GM23338 (cell line): Measurements from ENCODE around the gene HOXC4.

ENCODE experiments used
- CREB1 ChIP-seq: fragments of 250-450 bp; sonication (Bioruptor Pico); IDR thresholded peaks from 2 replicates; pipeline ENCODE4 v1.5.0; 2020; ENCODE audit warnings: low read depth, mild to moderate bottlenecking, moderate library complexity
- CTCF ChIP-seq, 2 experiments: fragments of 200-600 bp in 1 of 2; sonication (generic) in 1 of 2; conservative IDR thresholded peaks; 2 replicates each; pipeline versions ENCODE4 v1.5.1 to v1.6.1; 2016 to 2017; ENCODE audit warnings: antibody characterized with exemption in 2 of 2, low read depth in 2 of 2, mild to moderate bottlenecking in 2 of 2, moderate library complexity in 1 of 2
- ETS1 ChIP-seq: IDR thresholded peaks from 2 replicates; pipeline ENCODE4 v1.6.1; 2016; ENCODE audit warnings: antibody characterized with exemption
- EZH2 ChIP-seq: fragments of 200-600 bp; sonication (generic); IDR thresholded peaks from one replicate; pipeline ENCODE4 v1.8.0; 2017; ENCODE audit warnings: antibody characterized with exemption, mild to moderate bottlenecking, low read depth; ENCODE audit not compliant: unreplicated experiment
- EZH2phosphoT487 ChIP-seq: fragments of 200-600 bp; sonication (generic); IDR thresholded peaks from one replicate; pipeline ENCODE4 v1.8.1; 2018; ENCODE audit warnings: antibody characterized with exemption; ENCODE audit not compliant: unreplicated experiment
- JUNB ChIP-seq: IDR thresholded peaks from one replicate; pipeline ENCODE4 v1.6.1; 2016; ENCODE audit warnings: antibody characterized with exemption; ENCODE audit not compliant: unreplicated experiment
- NANOG ChIP-seq: IDR thresholded peaks from 2 replicates; pipeline ENCODE4 v1.6.1; 2016; ENCODE audit warnings: antibody characterized with exemption, borderline replicate concordance
- POLR2AphosphoS5 ChIP-seq: IDR thresholded peaks from 2 replicates; pipeline ENCODE4 v1.6.1; 2016; ENCODE audit warnings: antibody characterized with exemption, low read depth
- STAT1 ChIP-seq: IDR thresholded peaks from one replicate; pipeline ENCODE4 v1.6.1; 2016; ENCODE audit warnings: antibody characterized with exemption; ENCODE audit not compliant: unreplicated experiment
- ZNF114 ChIP-seq: fragments of 250-450 bp; sonication (Bioruptor Pico); IDR thresholded peaks from 2 replicates; pipeline ENCODE4 v1.5.0; 2020; ENCODE audit warnings: mild to moderate bottlenecking, moderate library complexity
- ZNF331 ChIP-seq: fragments of 250-450 bp; sonication (Bioruptor Pico); IDR thresholded peaks from 2 replicates; pipeline ENCODE4 v1.5.0; 2020; ENCODE audit warnings: low read depth, mild to moderate bottlenecking, moderate library complexity
- TF ChIP-seq, protein P1 (sequence below): IDR thresholded peaks from one replicate; pipeline ENCODE4 v1.6.1; 2018; ENCODE audit warnings: antibody characterized with exemption; ENCODE audit not compliant: unreplicated experiment
- TF ChIP-seq, protein P2 (sequence below): fragments of 250-450 bp; sonication (Bioruptor Pico); IDR thresholded peaks from 2 replicates; pipeline ENCODE4 v1.5.0; 2020; ENCODE audit warnings: mild to moderate bottlenecking, moderate library complexity

- TF ChIP-seq CTCF (conservative IDR thresholded peaks at IDR 0.05; ENCODE audit: low read depth in 2 of 2) (no peak), EZH2 (peak; percentile 62), POLR2AphosphoS5 (no peak), EZH2phosphoT487 (no peak), CREB1 (CRISPR knock-in tag) (0 out of 2 replicates have a peak, but pooled peaks have one; percentile 65), ZNF331 (CRISPR knock-in tag) (no peak), JUNB (no peak), ZNF114 (no peak), NANOG (no peak), ETS1 (no peak), STAT1 (no peak)
- TF ChIP-seq, protein P1, sequence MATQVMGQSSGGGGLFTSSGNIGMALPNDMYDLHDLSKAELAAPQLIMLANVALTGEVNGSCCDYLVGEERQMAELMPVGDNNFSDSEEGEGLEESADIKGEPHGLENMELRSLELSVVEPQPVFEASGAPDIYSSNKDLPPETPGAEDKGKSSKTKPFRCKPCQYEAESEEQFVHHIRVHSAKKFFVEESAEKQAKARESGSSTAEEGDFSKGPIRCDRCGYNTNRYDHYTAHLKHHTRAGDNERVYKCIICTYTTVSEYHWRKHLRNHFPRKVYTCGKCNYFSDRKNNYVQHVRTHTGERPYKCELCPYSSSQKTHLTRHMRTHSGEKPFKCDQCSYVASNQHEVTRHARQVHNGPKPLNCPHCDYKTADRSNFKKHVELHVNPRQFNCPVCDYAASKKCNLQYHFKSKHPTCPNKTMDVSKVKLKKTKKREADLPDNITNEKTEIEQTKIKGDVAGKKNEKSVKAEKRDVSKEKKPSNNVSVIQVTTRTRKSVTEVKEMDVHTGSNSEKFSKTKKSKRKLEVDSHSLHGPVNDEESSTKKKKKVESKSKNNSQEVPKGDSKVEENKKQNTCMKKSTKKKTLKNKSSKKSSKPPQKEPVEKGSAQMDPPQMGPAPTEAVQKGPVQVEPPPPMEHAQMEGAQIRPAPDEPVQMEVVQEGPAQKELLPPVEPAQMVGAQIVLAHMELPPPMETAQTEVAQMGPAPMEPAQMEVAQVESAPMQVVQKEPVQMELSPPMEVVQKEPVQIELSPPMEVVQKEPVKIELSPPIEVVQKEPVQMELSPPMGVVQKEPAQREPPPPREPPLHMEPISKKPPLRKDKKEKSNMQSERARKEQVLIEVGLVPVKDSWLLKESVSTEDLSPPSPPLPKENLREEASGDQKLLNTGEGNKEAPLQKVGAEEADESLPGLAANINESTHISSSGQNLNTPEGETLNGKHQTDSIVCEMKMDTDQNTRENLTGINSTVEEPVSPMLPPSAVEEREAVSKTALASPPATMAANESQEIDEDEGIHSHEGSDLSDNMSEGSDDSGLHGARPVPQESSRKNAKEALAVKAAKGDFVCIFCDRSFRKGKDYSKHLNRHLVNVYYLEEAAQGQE = no peak
- TF ChIP-seq, protein P2, sequence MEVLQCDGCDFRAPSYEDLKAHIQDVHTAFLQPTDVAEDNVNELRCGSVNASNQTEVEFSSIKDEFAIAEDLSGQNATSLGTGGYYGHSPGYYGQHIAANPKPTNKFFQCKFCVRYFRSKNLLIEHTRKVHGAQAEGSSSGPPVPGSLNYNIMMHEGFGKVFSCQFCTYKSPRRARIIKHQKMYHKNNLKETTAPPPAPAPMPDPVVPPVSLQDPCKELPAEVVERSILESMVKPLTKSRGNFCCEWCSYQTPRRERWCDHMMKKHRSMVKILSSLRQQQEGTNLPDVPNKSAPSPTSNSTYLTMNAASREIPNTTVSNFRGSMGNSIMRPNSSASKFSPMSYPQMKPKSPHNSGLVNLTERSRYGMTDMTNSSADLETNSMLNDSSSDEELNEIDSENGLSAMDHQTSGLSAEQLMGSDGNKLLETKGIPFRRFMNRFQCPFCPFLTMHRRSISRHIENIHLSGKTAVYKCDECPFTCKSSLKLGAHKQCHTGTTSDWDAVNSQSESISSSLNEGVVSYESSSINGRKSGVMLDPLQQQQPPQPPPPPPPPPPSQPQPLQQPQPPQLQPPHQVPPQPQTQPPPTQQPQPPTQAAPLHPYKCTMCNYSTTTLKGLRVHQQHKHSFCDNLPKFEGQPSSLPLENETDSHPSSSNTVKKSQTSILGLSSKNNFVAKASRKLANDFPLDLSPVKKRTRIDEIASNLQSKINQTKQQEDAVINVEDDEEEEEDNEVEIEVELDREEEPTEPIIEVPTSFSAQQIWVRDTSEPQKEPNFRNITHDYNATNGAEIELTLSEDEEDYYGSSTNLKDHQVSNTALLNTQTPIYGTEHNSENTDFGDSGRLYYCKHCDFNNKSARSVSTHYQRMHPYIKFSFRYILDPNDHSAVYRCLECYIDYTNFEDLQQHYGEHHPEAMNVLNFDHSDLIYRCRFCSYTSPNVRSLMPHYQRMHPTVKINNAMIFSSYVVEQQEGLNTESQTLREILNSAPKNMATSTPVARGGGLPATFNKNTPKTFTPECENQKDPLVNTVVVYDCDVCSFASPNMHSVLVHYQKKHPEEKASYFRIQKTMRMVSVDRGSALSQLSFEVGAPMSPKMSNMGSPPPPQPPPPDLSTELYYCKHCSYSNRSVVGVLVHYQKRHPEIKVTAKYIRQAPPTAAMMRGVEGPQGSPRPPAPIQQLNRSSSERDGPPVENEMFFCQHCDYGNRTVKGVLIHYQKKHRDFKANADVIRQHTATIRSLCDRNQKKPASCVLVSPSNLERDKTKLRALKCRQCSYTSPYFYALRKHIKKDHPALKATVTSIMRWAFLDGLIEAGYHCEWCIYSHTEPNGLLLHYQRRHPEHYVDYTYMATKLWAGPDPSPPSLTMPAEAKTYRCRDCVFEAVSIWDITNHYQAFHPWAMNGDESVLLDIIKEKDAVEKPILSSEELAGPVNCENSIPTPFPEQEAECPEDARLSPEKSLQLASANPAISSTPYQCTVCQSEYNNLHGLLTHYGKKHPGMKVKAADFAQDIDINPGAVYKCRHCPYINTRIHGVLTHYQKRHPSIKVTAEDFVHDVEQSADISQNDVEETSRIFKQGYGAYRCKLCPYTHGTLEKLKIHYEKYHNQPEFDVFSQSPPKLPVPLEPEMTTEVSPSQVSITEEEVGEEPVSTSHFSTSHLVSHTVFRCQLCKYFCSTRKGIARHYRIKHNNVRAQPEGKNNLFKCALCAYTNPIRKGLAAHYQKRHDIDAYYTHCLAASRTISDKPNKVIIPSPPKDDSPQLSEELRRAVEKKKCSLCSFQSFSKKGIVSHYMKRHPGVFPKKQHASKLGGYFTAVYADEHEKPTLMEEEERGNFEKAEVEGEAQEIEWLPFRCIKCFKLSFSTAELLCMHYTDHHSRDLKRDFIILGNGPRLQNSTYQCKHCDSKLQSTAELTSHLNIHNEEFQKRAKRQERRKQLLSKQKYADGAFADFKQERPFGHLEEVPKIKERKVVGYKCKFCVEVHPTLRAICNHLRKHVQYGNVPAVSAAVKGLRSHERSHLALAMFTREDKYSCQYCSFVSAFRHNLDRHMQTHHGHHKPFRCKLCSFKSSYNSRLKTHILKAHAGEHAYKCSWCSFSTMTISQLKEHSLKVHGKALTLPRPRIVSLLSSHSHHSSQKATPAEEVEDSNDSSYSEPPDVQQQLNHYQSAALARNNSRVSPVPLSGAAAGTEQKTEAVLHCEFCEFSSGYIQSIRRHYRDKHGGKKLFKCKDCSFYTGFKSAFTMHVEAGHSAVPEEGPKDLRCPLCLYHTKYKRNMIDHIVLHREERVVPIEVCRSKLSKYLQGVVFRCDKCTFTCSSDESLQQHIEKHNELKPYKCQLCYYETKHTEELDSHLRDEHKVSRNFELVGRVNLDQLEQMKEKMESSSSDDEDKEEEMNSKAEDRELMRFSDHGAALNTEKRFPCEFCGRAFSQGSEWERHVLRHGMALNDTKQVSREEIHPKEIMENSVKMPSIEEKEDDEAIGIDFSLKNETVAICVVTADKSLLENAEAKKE (CRISPR knock-in tag) = no peak
Measured at GRCh38 chr12:54053003-54053750, 458 bp upstream of the HOXC4 start.
